ENCODE measurements around the gene HIBADH. TPM values are rescaled to one million over a fixed set of nuclear protein-coding genes. Genes with fewer than 3 reads are reported as not detected.

The HIBADH gene
- polyA plus RNA-seq, 2 of the 4 experiments (the other 2 are of a cell fraction): 49.5 to 118 TPM

DNA sequence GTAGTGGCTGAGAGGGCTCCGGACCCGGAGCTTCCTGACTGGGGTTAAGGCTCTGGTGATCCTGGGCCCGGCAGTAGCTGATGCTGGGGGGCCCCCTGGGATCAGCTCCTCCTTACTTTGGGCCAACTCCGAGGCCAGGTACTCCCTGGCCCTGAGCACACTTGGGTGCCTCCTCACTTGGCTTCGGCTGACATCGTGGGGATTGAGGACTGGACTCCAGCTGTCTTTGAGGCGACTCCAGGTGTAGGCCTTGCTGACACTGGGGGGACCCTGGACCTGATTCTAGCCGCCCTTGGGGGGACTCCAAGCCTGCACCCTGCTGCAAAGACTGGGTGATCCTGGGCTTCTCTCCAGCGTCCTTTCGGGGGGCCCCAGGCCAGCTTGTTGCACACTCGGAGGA is 170.5 kb downstream of the HIBADH start:
- no peaks in the 10 kb centered on the region for H3K4me1 ChIP-seq
- DNase-seq (ENCODE audit: low read depth in 1 of 2, low spot score in 1 of 2) (no peak), FAIRE-seq (no peak), ATAC-seq (no peak)
- ChIA-PET CTCF (interaction anchor here (1.1 kb wide), 1 partner anchor 257 kb away, joined by 3 read pairs; no protein-coding TSS in a partner anchor), POLR2A (no interaction called here)
- no peak overlapping the region for H3K4me3 ChIP-seq
- H3K27ac ChIP-seq: no peak overlapping the region
- 78% methylated on average over 8 of the region's 11 CpGs for WGBS (ENCODE audit: missing lambda C conversion rate)
- no peaks in the 10 kb centered on the region; the same call in 2 of the 3 replicates for H3K9me3 ChIP-seq
- no peak overlapping the region for H3K4me2 ChIP-seq
- no peak for TF ChIP-seq RCOR1 (IDR thresholded peaks at IDR 0.05; ENCODE audit: low read depth, low read length)
- TF ChIP-seq, protein P1, sequence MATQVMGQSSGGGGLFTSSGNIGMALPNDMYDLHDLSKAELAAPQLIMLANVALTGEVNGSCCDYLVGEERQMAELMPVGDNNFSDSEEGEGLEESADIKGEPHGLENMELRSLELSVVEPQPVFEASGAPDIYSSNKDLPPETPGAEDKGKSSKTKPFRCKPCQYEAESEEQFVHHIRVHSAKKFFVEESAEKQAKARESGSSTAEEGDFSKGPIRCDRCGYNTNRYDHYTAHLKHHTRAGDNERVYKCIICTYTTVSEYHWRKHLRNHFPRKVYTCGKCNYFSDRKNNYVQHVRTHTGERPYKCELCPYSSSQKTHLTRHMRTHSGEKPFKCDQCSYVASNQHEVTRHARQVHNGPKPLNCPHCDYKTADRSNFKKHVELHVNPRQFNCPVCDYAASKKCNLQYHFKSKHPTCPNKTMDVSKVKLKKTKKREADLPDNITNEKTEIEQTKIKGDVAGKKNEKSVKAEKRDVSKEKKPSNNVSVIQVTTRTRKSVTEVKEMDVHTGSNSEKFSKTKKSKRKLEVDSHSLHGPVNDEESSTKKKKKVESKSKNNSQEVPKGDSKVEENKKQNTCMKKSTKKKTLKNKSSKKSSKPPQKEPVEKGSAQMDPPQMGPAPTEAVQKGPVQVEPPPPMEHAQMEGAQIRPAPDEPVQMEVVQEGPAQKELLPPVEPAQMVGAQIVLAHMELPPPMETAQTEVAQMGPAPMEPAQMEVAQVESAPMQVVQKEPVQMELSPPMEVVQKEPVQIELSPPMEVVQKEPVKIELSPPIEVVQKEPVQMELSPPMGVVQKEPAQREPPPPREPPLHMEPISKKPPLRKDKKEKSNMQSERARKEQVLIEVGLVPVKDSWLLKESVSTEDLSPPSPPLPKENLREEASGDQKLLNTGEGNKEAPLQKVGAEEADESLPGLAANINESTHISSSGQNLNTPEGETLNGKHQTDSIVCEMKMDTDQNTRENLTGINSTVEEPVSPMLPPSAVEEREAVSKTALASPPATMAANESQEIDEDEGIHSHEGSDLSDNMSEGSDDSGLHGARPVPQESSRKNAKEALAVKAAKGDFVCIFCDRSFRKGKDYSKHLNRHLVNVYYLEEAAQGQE (IDR thresholded peaks at IDR 0.05): no peak
- no peak for TF ChIP-seq HEYL (CRISPR knock-in tag; IDR thresholded peaks at IDR 0.05)
- no peak for TF ChIP-seq TP53 (CRISPR knock-in tag; IDR thresholded peaks at IDR 0.05)
- no peak for TF ChIP-seq BHLHE40 (IDR thresholded peaks at IDR 0.05; ENCODE audit: low read depth, low read length)
- no peak for TF ChIP-seq JUN (IDR thresholded peaks at IDR 0.05)
- TF ChIP-seq EHF (CRISPR knock-in tag; IDR thresholded peaks at IDR 0.05): no peak
- no peak for TF ChIP-seq HOXB13 (CRISPR knock-in tag; IDR thresholded peaks at IDR 0.05; ENCODE audit: low read depth)
- no peak for TF ChIP-seq ZC3H11A (IDR thresholded peaks at IDR 0.05)
- TF ChIP-seq, protein P2, sequence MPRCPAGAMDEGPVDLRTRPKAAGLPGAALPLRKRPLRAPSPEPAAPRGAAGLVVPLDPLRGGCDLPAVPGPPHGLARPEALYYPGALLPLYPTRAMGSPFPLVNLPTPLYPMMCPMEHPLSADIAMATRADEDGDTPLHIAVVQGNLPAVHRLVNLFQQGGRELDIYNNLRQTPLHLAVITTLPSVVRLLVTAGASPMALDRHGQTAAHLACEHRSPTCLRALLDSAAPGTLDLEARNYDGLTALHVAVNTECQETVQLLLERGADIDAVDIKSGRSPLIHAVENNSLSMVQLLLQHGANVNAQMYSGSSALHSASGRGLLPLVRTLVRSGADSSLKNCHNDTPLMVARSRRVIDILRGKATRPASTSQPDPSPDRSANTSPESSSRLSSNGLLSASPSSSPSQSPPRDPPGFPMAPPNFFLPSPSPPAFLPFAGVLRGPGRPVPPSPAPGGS (IDR thresholded peaks at IDR 0.05): no peak
- TF ChIP-seq EHMT2 (IDR thresholded peaks at IDR 0.05; ENCODE audit: low read depth): no peak
- TF ChIP-seq MAZ (IDR thresholded peaks at IDR 0.05; ENCODE audit: borderline replicate concordance, low read depth, low read length): no peak
- no peak for TF ChIP-seq FOSL2 (IDR thresholded peaks at IDR 0.05)
- no peak for TF ChIP-seq FOSL2 (CRISPR knock-in tag; IDR thresholded peaks at IDR 0.05)
- no peak for TF ChIP-seq CBX8 (IDR thresholded peaks at IDR 0.05)
- TF ChIP-seq ZFP36 (IDR thresholded peaks at IDR 0.05; ENCODE audit: borderline replicate concordance, partially characterized antibody): no peak

GRCh38 chr7:27491534-27491933 is 171.1 kb downstream of the HIBADH start:
- H3K4me1 ChIP-seq: no peaks in the 10 kb centered on the region
- DNase-seq (ENCODE audit: low read depth in 1 of 2, low spot score in 1 of 2) (no peak), FAIRE-seq (no peak), ATAC-seq (no peak)
- H3K9me3 ChIP-seq: no peaks in the 10 kb centered on the region; the same call in 2 of the 3 replicates
- TF ChIP-seq ZC3H11A (IDR thresholded peaks at IDR 0.05) (no peak), SMC3 (IDR thresholded peaks at IDR 0.05) (no peak)
- CTCF ChIA-PET: interaction anchor here (1.1 kb wide), 1 partner anchor 257 kb away, joined by 3 read pairs; no protein-coding TSS in a partner anchor
- POLR2A ChIA-PET: no interaction called here
- whole genome bisulfite sequencing (ENCODE audit: missing lambda C conversion rate): 86% methylated on average over 20 of the region's 21 CpGs
- H3K4me3 ChIP-seq: no peak overlapping the region
- no peak overlapping the region for H3K4me2 ChIP-seq
- H3K27ac ChIP-seq: no peak overlapping the region

DNA sequence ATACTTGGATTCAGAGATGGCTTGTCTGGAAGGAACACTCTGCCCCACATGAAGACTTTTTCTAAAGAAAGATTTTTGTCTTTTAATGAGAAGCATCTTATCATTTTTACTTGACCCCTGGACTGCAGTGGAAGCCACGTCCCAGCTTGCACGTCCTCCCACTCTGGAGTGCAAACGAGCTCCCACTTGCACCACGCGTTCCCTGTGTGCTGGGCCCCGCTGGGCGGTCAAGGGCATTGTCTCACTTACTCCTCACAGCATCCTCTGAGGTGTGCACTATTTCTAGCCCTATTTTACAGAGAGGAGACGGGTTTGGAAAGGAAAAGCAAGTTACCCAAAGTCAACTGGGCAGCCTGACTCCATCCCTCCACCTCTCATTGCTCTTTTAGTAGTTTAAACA is 175.2 kb downstream of the HIBADH start:
- ATAC-seq (no peak), FAIRE-seq (no peak), DNase-seq (ENCODE audit: low read depth in 1 of 2, low spot score in 1 of 2) (no peak)
- ChIA-PET CTCF (no interaction called here), POLR2A (no interaction called here)
- Histone ChIP-seq H3K27ac (no peak overlapping the region), H3K4me1 (no peaks in the 10 kb centered on the region), H3K4me2 (no peak overlapping the region), H3K9me3 (no peaks in the 10 kb centered on the region; the same call in 2 of the 3 replicates), H3K4me3 (no peak overlapping the region)
- 50% methylated on average over 8 of the region's 8 CpGs for WGBS (ENCODE audit: missing lambda C conversion rate)
- TF ChIP-seq FOXS1 (CRISPR knock-in tag; IDR thresholded peaks at IDR 0.05) (no peak), NR3C1 (IDR thresholded peaks at IDR 0.05) (no peak), CHD4 (IDR thresholded peaks at IDR 0.05; ENCODE audit: borderline replicate concordance) (no peak), CBX8 (IDR thresholded peaks at IDR 0.05) (no peak), TFCP2L1 (CRISPR knock-in tag; IDR thresholded peaks at IDR 0.05) (no peak), RAD21 (conservative IDR thresholded peaks at IDR 0.05 in 1 of 2, IDR thresholded peaks at IDR 0.05 in 1 of 2) (no peak), MAFK (IDR thresholded peaks at IDR 0.05; ENCODE audit: partially characterized antibody) (no peak), EHF (CRISPR knock-in tag; IDR thresholded peaks at IDR 0.05) (no peak), POLR2AphosphoS2 (conservative IDR thresholded peaks at IDR 0.05; ENCODE audit: low read length) (no peak), TP53 (CRISPR knock-in tag; IDR thresholded peaks at IDR 0.05) (no peak), ZC3H11A (IDR thresholded peaks at IDR 0.05) (no peak), PHF8 (IDR thresholded peaks at IDR 0.05; ENCODE audit: borderline replicate concordance, low read depth) (no peak), NFE2L2 (conservative IDR thresholded peaks at IDR 0.05; ENCODE audit: low read length) (no peak), RCOR1 (IDR thresholded peaks at IDR 0.05; ENCODE audit: low read depth, low read length) (no peak), FOSB (CRISPR knock-in tag; IDR thresholded peaks at IDR 0.05) (no peak)
- TF ChIP-seq, protein P3, sequence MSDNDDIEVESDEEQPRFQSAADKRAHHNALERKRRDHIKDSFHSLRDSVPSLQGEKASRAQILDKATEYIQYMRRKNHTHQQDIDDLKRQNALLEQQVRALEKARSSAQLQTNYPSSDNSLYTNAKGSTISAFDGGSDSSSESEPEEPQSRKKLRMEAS (IDR thresholded peaks at IDR 0.05): no peak
- TF ChIP-seq, protein P4, sequence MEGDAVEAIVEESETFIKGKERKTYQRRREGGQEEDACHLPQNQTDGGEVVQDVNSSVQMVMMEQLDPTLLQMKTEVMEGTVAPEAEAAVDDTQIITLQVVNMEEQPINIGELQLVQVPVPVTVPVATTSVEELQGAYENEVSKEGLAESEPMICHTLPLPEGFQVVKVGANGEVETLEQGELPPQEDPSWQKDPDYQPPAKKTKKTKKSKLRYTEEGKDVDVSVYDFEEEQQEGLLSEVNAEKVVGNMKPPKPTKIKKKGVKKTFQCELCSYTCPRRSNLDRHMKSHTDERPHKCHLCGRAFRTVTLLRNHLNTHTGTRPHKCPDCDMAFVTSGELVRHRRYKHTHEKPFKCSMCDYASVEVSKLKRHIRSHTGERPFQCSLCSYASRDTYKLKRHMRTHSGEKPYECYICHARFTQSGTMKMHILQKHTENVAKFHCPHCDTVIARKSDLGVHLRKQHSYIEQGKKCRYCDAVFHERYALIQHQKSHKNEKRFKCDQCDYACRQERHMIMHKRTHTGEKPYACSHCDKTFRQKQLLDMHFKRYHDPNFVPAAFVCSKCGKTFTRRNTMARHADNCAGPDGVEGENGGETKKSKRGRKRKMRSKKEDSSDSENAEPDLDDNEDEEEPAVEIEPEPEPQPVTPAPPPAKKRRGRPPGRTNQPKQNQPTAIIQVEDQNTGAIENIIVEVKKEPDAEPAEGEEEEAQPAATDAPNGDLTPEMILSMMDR (IDR thresholded peaks at IDR 0.05): no peak
- TF ChIP-seq, protein P5, sequence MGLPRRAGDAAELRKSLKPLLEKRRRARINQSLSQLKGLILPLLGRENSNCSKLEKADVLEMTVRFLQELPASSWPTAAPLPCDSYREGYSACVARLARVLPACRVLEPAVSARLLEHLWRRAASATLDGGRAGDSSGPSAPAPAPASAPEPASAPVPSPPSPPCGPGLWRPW (IDR thresholded peaks at IDR 0.05): no peak

Data from A549 (cell line).